Upper lobe of right lung (tissue), 1 donor: Measurements from ENCODE around the gene BLCAP. TPM values are rescaled to one million over a fixed set of nuclear protein-coding genes. Genes with fewer than 3 reads are reported as not detected.

ENCODE experiments used
- ATAC-seq: fragments of 200-7000 bp; cut with Tn5 transposase; one replicate; pipeline ENCODE4 v1.9.1; 2020; ENCODE audit warnings: mild to moderate bottlenecking, moderate library complexity
- DNase-seq: peaks from one replicate; pipeline ENCODE4 v3.0.0-alpha.2; 2020
- H3K27ac ChIP-seq: fragments of 200-600 bp; one replicate; pipeline ENCODE4 v1.8.0; 2022
- H3K27me3 ChIP-seq: fragments of 200-600 bp; one replicate; pipeline ENCODE4 v1.8.0; 2022; ENCODE audit warnings: mild to moderate bottlenecking
- H3K36me3 ChIP-seq: fragments of 200-600 bp; one replicate; pipeline ENCODE4 v1.8.0; 2022
- H3K4me1 ChIP-seq: fragments of 200-600 bp; one replicate; pipeline ENCODE4 v1.8.0; 2022
- H3K4me3 ChIP-seq: fragments of 200-600 bp; one replicate; pipeline ENCODE4 v1.8.0; 2022; ENCODE audit warnings: mild to moderate bottlenecking
- H3K9me3 ChIP-seq: fragments of 200-600 bp; one replicate; pipeline ENCODE4 v1.8.0; 2022
- intact Hi-C: fragments of 100-400 bp; cut with DNase I; formaldehyde crosslinking; loops from one replicate; pipeline ENCODE4 v1.11.0; 2022
- total RNA-seq: library from RNA; stranded (reverse); fragmentation: NEBNext Ultra II Directional; extraction: Animal tissue kit (Norgen Biotek cat#: 25700); gene quantifications from one replicate; pipeline ENCODE4 v1.2.1, GENCODE V29; 2021
- TF ChIP-seq, protein P1 (sequence below): fragments of 200-600 bp; IDR thresholded peaks from one replicate; pipeline ENCODE4 v1.8.0; 2022; ENCODE audit warnings: antibody characterized with exemption
- donor health status: DM: no; HTN: yes; CAD: no; lungs with severe emphysema.

BLCAP gene
- total RNA-seq, 1 donor from 2014 or later = 74.8 TPM

DNA sequence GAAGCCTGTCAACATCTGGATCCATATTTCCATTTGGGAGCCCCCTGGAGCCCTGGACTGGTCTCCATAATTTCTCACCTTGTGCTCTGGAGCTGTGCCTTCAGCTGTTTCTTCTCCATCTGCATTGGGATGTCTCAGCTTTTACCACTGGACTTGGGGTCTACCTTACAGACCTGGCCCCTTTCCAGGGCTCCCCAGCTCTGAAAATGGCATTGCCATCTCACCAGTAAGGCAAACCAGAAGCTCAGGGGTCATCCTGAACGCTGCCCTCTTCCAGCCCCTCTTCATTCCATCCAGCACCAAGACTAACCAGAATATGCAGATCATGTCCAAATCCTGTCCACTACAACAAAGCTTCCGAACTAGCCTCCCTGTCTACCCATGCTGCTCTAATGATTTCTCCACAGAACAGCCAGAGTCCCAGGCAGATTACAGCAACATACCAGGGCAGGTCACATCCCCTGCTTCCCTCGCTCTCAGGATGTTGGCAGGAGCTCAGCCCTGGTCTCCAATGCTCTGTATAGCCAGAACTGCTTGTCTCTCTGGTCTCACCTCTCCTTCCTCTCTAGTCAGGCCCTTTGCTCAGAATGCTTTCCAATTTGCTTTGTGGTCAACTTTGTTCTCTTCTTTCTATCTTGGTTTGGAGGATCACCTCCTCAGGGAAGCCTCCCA, 24.3 kb downstream of the BLCAP start:
- no peaks in the 10 kb centered on the region for H3K9me3 ChIP-seq
- H3K27ac ChIP-seq = no peak overlapping the region
- DNase-seq (no peak), ATAC-seq (no peak)
- no peaks in the 10 kb centered on the region for H3K27me3 ChIP-seq
- H3K4me3 ChIP-seq = no peak overlapping the region
- H3K4me1 ChIP-seq = no peaks in the 10 kb centered on the region
- TF ChIP-seq, protein P1, sequence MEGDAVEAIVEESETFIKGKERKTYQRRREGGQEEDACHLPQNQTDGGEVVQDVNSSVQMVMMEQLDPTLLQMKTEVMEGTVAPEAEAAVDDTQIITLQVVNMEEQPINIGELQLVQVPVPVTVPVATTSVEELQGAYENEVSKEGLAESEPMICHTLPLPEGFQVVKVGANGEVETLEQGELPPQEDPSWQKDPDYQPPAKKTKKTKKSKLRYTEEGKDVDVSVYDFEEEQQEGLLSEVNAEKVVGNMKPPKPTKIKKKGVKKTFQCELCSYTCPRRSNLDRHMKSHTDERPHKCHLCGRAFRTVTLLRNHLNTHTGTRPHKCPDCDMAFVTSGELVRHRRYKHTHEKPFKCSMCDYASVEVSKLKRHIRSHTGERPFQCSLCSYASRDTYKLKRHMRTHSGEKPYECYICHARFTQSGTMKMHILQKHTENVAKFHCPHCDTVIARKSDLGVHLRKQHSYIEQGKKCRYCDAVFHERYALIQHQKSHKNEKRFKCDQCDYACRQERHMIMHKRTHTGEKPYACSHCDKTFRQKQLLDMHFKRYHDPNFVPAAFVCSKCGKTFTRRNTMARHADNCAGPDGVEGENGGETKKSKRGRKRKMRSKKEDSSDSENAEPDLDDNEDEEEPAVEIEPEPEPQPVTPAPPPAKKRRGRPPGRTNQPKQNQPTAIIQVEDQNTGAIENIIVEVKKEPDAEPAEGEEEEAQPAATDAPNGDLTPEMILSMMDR = no peak
- intact Hi-C loops = no loop called here
- H3K36me3 ChIP-seq = no peaks in the 10 kb centered on the region

DNA sequence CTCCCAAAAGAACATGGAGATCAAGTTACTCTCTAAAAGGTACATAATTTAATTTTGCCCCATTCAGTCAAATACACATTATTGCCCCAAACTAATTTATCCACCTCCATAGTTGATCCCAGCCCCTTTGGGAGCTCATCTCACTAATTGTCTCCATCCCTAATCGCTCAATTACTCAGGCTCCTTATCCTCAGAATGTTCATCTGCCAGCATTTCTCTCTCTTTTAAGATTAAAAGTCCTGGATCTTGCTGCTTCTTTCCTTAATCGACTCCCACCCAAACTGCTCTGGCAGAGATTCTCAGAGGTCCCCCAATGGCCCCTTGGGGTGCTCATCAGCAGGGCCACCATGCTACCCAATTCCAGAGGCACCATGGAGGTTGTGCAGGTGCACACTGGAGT, 25.0 kb downstream of the BLCAP start:
- Histone ChIP-seq H3K27ac (no peak overlapping the region), H3K9me3 (no peaks in the 10 kb centered on the region), H3K27me3 (no peaks in the 10 kb centered on the region), H3K4me1 (no peaks in the 10 kb centered on the region), H3K36me3 (no peaks in the 10 kb centered on the region), H3K4me3 (no peak overlapping the region)
- ATAC-seq (no peak), DNase-seq (no peak)
- TF ChIP-seq, protein P1 = no peak
- intact Hi-C loops = no loop called here

DNA sequence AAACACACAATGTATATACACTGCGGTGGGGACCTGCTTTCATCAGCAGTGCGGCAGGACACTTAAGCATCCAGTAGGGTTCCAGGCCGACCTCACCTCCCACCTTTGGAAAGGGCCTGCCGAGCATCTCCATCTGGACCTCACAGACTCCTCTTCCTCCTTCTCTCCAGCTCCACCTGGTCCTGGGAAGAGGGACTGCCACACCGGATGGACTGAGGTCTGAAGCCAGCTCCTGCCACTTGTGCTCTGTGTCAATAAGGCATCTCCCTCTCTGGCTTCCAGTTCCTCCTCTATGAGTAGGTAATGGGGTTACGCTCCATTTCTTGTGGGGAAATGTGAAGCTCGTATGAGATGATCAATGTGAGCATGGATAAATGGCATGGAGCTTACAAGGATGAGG, 25.7 kb downstream of the BLCAP start:
- H3K9me3 ChIP-seq = no peaks in the 10 kb centered on the region
- DNase-seq (no peak), ATAC-seq (no peak)

DNA sequence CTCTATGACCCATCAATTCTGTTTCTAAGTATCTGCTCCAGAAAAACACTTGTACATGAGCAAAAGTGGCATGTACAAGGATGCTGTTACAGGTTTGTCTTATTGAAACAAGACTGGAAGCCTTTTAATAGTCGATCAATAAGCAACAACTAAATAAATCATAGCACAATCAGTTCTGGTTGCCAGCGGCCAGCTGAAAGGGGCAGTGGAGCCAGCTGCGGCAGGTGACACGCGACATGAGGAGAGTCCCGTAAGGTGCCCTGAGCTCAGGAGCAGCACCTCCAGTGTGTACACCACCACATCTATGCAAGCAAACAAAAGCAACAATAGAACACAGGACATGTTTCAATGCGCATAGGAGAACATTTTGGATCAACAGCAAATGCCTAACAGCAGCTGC, 27.4 kb downstream of the BLCAP start:
- TF ChIP-seq, protein P1 = no peak
- Histone ChIP-seq H3K27me3 (no peaks in the 10 kb centered on the region), H3K27ac (no peak overlapping the region), H3K36me3 (no peaks in the 10 kb centered on the region), H3K4me3 (no peak overlapping the region), H3K9me3 (no peaks in the 10 kb centered on the region), H3K4me1 (no peaks in the 10 kb centered on the region)
- ATAC-seq (no peak), DNase-seq (no peak)
- intact Hi-C loops = no loop called here

More for the DNA sequence above, 25.7 kb downstream of the BLCAP start:
- Histone ChIP-seq H3K4me1 (no peaks in the 10 kb centered on the region), H3K27ac (no peak overlapping the region), H3K27me3 (no peaks in the 10 kb centered on the region), H3K36me3 (no peaks in the 10 kb centered on the region), H3K4me3 (no peak overlapping the region)
- intact Hi-C loops = no loop called here
- TF ChIP-seq, protein P1 = no peak

DNA sequence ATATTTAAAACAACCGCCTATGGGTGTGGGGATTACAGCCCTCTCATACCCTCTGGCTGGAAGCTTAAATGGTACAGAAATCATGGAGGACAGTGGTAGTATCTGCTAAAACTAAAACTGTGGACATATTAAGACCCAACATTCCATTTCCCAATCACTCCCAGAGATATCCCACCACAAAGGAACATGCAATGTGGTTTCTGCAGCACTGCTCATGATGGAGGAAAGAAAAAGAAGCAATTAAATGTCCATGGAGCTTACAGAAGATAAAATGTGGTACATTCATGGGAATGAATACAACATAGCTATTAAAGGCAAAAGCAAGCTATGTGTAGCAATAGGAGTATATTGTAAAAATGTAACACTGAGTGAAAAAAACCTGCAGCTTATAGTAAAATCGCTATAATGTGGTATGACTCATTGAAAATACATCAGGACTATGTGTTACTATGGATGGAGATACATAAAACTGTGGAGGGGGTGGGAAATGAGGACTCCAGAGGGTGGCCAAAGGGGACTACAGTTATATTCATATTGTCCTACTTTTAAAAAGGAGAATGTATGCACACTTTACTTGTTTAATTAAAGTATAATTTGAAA, 29.5 kb downstream of the BLCAP start:
- no peak for ATAC-seq
- no peak overlapping the region for H3K4me3 ChIP-seq
- no peaks in the 10 kb centered on the region for H3K9me3 ChIP-seq
- no peak for DNase-seq
- H3K27ac ChIP-seq = no peak overlapping the region
- H3K4me1 ChIP-seq = no peaks in the 10 kb centered on the region
- intact Hi-C loops = no loop called here
- H3K36me3 ChIP-seq = no peaks in the 10 kb centered on the region
- TF ChIP-seq, protein P1 = no peak
- H3K27me3 ChIP-seq = no peaks in the 10 kb centered on the region
